HG02938 (cell line): ENCODE measurements around the gene ZNF860.

Experiments used
- ATAC-seq: cut with Tn5 transposase; IDR thresholded peaks from one replicate; pipeline ENCODE4 v1.9.1; 2021; ENCODE audit warnings: mild to moderate bottlenecking, moderate library complexity; ENCODE audit not compliant: unreplicated experiment

ZNF860 gene

DNA sequence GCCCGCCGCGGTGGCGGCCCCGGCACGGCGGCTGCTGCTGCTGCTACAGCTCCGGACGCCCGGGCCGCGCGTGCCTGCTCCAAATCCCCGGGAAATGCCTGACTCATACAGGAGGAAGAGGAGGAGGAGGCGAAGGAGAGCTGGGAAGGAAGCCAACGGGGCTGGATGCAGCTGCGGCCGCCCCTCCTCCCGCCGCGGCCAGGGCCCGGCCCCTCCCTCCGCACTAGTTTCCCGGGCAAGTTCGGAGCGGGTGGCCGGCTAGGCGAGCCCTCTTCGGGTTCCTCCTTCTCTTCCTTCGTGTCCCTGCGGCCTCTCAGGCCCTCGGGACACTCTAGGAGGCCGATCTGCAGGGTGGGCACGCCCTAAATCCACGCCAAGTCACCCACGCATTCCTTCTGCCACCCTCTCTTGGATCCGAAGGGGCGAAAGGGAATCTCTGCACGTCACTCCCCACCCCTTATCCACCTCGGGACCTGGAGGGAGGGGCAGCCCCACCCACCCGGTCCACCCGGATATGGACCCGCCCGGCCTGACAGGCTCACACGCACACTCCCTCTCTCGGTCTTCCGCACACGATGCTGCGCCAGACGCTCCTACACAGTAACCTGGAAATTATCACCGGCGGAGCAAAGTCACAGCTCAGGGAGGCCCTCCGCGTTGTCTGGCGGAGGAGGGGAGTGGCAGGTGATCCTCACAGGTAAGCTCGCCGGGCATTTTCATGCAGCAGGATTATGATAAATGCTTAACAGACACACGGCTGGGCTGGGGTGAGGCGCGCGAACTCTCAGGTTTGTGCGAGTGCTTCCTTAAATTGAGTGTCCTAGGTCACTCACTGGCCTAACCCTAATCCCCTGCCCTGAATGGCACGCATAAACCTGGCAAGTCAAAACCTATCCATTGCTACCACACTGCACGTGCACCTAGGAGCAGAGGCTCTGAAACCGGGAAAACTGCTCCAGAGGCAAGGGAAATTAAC, at the start of gene ZNF860, which contains the start of gene OSBPL10:
Gene ZNF860 (plus strand): TSS at position 545 of the 976 bp plus-strand sequence. CDS start 7,330 bp downstream, outside the sequence.
Gene OSBPL10 (minus strand): TSS at position 57 of the 976 bp plus-strand sequence. CDS start 83 bp downstream, outside the sequence.
- no peak for ATAC-seq

- no peak for ATAC-seq
These were observed 48.6 kb upstream of the ZNF860 start for GRCh38 chr3:31932990-31933389.

GRCh38 chr3:31934018-31934417, 47.5 kb upstream of the ZNF860 start:
- no peak for ATAC-seq

- ATAC-seq: no peak
These were observed 46.7 kb upstream of the ZNF860 start for GRCh38 chr3:31934866-31935265.

GRCh38 chr3:31936420-31937060, 45.0 kb upstream of the ZNF860 start:
- ATAC-seq: no peak

DNA sequence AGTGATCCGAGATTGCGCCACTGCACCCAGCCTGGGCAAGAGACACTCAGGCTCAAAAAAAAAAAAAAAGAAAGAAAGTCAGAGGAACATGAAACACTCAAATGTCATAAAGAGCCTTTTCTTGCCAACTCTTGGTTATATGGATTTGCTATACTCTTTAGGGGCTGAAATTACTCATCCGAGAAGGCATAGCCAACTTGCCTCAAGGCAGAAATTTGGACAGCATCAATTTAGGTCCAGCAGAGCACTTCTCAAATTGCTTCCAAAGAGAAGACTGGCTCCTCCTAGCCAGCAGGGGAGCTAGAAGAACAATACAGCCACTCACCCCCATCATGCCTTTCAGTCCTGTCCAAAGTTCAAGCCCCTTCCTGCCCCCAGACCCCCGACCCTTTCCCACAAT, 44.3 kb upstream of the ZNF860 start:
- no peak for ATAC-seq

DNA sequence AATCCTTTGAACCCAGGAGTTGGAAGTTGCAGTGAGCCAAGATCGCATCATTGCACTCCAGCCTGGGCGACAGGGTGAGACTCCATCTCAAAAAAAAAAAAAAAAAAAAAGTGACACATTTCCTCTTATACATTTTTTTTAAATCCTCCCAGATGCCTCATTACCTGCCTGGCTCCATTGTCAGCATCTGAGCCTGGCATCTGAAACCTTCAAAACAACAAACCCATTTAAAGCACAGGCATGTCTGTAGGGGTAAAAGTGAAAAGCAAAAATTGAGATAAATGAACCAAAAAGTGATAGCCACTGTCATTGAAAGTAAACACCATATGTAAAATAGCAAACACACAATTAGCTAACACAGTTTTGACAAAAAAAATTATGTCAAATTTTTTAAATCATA, 39.1 kb upstream of the ZNF860 start:
- no peak for ATAC-seq

DNA sequence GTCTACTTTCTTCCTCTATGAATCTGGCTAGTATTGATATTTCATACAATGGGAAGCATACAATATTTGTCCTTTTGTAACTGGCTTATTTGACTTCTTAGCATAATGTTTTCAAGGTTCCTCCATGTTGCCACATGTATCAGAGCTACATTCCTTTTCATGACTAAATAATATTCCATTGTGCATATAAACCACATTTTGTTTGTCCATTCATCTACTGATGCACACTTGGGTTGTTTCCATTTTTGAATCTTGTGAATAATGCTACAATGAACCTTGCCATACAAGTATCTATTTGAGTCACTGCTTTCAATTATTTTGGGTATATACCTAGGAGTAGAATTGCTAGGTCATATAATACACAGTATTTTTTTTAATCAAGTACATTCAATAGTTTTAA, 38.5 kb upstream of the ZNF860 start:
- ATAC-seq: no peak

GRCh38 chr3:31945738-31946052, 35.9 kb upstream of the ZNF860 start:
- peak; percentile 32 for ATAC-seq

- peak; percentile 49 for ATAC-seq
These were observed 35.0 kb upstream of the ZNF860 start for GRCh38 chr3:31946484-31947081.

DNA sequence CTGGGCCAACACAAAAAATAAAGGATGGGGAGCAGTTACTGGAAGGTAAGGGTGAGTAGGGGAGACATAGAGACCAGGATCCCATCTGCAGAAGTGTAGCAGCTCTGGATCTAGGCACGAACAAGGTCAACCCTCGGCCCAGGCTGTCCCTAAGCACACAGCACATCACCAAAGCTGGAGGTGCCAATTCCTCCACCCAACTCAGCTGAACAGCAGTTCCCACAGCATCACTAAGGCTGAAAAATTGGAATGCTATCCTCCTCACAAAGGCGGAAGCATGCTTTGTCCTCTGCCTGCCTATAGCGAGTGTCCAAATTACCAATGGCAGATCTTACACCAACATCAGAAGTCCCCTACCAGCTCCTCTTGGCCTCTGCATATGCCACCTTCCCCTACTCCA, 34.4 kb upstream of the ZNF860 start:
- ATAC-seq: no peak

GRCh38 chr3:31947671-31948091, 33.9 kb upstream of the ZNF860 start:
- ATAC-seq: no peak

- ATAC-seq: no peak
These were observed 33.3 kb upstream of the ZNF860 start for GRCh38 chr3:31948280-31948679.

GRCh38 chr3:31952205-31952604, 29.3 kb upstream of the ZNF860 start:
- peak; percentile 86 for ATAC-seq

DNA sequence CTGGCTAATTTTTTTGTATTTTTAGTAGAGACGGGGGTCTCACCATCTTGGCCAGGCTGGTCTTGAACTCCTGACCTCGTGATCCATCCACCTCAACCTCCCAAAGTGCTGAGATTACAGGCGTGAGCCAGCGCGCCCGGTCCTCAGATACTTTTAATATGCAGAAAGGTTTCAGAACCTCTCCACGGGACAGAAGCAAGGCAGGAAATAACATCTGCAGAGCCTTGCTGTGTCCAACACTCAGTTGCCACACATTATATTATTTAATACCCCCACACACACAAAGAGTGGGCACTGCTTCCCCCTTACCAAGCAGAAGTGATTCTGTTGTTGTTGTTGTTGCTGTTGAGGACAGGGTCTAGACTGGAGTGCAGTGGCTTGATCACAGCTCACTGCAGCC, 28.5 kb upstream of the ZNF860 start:
- no peak for ATAC-seq

DNA sequence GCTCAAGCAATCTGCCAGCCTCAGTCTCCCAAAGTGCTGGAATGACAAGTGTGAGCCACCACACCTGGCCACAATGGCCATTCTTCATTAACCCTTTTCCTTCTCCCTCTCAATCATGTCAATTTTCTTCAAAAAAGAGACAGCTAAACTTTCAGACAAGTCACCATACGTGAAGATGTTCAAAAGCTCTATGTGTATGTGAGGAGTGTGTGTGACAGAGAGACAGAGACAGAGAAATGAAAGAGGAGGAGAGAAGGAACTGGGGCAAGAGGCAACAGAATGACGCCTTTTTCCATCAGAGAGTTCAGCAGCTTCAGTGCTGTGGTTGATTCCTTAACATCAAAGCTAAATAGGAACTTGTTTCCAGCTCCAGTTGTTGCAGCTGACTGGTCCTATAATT, 27.9 kb upstream of the ZNF860 start:
- ATAC-seq: no peak

DNA sequence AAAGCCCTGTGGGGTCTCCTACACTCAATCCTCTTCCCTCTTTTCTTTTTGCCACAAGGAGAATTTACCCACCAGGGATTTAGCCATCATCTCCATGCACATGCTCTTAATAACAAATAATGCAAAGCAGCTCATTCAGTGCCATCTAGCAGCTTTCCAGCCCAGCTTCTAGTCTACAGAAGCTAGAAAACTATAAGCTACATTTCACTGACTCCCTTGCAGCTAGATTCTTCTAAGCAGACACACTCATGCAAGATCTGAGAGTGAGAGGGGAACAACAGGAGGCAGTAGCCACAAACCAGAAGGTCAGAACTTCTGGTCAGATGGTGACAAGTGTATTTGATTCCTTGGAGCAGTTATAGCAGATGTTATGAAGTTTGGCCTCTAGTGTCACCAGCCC, 26.0 kb upstream of the ZNF860 start:
- no peak for ATAC-seq

DNA sequence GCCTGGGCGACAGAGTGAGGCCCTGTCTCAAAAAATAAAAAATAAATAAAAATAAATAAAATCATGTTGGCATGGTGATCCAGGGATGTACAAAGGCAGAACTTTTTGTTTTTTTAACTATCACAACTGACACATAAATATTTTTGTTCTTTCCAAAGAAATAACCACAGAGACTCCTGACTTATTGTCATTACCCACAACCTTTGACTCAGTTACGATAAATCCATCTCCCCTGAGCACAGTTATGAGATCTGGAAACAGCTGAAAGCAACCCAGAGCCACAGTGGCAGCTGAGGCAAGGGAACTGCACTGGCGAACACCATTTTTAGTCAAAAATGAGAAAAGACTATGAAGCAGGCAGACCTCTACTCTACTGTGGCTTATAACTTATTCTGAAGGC, 24.4 kb upstream of the ZNF860 start:
- ATAC-seq: no peak

GRCh38 chr3:31958701-31959152, 22.8 kb upstream of the ZNF860 start:
- no peak for ATAC-seq

- no peak for ATAC-seq
These were observed 22.3 kb upstream of the ZNF860 start for GRCh38 chr3:31959251-31959650.

DNA sequence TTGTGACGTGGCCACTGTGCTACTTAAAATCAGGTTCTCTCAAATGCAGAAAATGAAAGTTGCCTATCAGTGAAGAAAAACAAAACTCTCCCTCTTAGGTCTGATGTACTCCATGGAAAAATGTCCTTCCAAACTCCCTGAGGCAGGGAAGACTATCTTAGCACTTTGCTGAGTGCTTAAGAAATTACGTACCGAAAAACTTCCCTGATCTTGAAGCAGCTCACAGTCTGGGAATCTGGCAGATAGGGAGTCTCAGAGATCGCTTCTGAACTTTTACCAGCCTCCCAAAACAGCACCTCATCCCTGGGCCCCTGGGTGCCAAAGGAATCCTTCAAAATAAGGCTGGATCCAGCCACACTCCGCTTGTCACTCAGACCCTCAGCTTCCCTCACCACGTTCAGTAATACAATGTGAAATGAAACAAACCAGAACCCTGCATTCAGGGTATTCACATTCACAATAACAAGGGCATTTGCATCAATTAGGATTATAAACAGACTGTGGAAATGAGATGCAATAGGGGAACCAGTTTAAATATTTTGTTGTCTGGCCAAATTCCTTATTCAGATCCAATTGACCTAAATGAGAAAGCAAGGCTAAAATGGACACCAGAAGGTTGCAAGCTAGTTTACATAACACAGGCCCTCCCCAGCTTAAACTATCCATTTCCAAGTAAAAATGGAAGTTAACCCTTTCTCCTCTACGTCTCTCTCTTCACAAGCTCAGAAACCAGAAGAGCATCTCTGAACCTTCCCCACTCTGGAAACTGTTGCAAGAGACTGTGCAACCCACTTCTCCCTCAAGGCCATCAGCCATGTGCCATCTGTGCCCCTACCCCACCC, 21.4 kb upstream of the ZNF860 start:
- peak; percentile 26 for ATAC-seq
